KMS-11 (cell line): ENCODE data around the gene ATP8A2.
"Not testable (repeated sequence)": the region's sequence is repeated elsewhere in the genome, so short reads cannot be mapped to it uniquely, and the experiment has no call there.

Experiments used
- H2AFZ ChIP-seq: fragments of 200-600 bp; sonication (generic); 2 replicates; pipeline ENCODE4 v1.6.1; 2016; ENCODE audit warnings: antibody characterized with exemption, mixed run types, low read depth
- H3K27ac ChIP-seq: fragments of 200-600 bp; sonication (generic); 2 replicates; pipeline ENCODE4 v1.6.1; 2016; ENCODE audit warnings: mild to moderate bottlenecking, mixed run types
- H3K27me3 ChIP-seq: fragments of 200-600 bp; sonication (generic); 2 replicates; pipeline ENCODE4 v1.6.1; 2017; ENCODE audit warnings: mild to moderate bottlenecking, low read depth, mixed run types, moderate library complexity; ENCODE audit not compliant: insufficient read depth
- H3K36me3 ChIP-seq: fragments of 200-600 bp; sonication (generic); 2 replicates; pipeline ENCODE4 v1.6.1; 2017; ENCODE audit warnings: mild to moderate bottlenecking, mixed run types; ENCODE audit not compliant: insufficient read depth
- H3K4me1 ChIP-seq: fragments of 200-600 bp; sonication (generic); 2 replicates; pipeline ENCODE4 v1.6.1; 2016; ENCODE audit warnings: mild to moderate bottlenecking, low read depth, mixed run types; ENCODE audit not compliant: poor library complexity, severe bottlenecking
- H3K4me2 ChIP-seq: fragments of 200-600 bp; sonication (generic); 2 replicates; pipeline ENCODE4 v1.7.0; 2016; ENCODE audit warnings: mild to moderate bottlenecking, mixed run types
- H3K4me3 ChIP-seq: fragments of 200-600 bp; sonication (generic); IDR thresholded peaks from 2 replicates; pipeline ENCODE4 v1.6.1; 2017; ENCODE audit warnings: low read depth, low read length, mixed read lengths; ENCODE audit not compliant: insufficient read depth
- H3K79me2 ChIP-seq: fragments of 200-600 bp; sonication (generic); 2 replicates; pipeline ENCODE4 v1.6.1; 2016; ENCODE audit warnings: low read depth, mixed run types; ENCODE audit not compliant: insufficient read depth
- H3K9ac ChIP-seq: fragments of 200-600 bp; sonication (generic); 2 replicates; pipeline ENCODE4 v1.6.1; 2016; ENCODE audit warnings: mild to moderate bottlenecking, mixed run types
- H4K20me1 ChIP-seq: fragments of 200-600 bp; sonication (generic); 2 replicates; pipeline ENCODE4 v1.6.1; 2016; ENCODE audit warnings: mild to moderate bottlenecking, mixed run types; ENCODE audit not compliant: insufficient read depth
- TF ChIP-seq, protein P1 (sequence below): fragments of 200-600 bp; sonication (generic); conservative IDR thresholded peaks from 2 replicates; pipeline ENCODE4 v1.6.1; 2017; ENCODE audit warnings: low read depth, mild to moderate bottlenecking, antibody characterized with exemption, low read length, moderate library complexity, mixed read lengths

The ATP8A2 gene

GRCh38 chr13:25943658-25944057, 571.9 kb downstream of the ATP8A2 start:
- Histone ChIP-seq H3K4me1 (no peaks in the 10 kb centered on the region), H3K27ac (no peak overlapping the region), H2AFZ (no peak overlapping the region), H3K27me3 (no peaks in the 10 kb centered on the region), H3K79me2 (no peaks in the 10 kb centered on the region), H4K20me1 (no peaks in the 10 kb centered on the region), H3K4me3 (no peak overlapping the region), H3K36me3 (no peaks in the 10 kb centered on the region), H3K4me2 (no peak overlapping the region), H3K9ac (no peak overlapping the region)
- TF ChIP-seq, protein P1, sequence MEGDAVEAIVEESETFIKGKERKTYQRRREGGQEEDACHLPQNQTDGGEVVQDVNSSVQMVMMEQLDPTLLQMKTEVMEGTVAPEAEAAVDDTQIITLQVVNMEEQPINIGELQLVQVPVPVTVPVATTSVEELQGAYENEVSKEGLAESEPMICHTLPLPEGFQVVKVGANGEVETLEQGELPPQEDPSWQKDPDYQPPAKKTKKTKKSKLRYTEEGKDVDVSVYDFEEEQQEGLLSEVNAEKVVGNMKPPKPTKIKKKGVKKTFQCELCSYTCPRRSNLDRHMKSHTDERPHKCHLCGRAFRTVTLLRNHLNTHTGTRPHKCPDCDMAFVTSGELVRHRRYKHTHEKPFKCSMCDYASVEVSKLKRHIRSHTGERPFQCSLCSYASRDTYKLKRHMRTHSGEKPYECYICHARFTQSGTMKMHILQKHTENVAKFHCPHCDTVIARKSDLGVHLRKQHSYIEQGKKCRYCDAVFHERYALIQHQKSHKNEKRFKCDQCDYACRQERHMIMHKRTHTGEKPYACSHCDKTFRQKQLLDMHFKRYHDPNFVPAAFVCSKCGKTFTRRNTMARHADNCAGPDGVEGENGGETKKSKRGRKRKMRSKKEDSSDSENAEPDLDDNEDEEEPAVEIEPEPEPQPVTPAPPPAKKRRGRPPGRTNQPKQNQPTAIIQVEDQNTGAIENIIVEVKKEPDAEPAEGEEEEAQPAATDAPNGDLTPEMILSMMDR: no peak

GRCh38 chr13:25945596-25945995, 573.8 kb downstream of the ATP8A2 start:
- no peak overlapping the region for H3K9ac ChIP-seq
- TF ChIP-seq, protein P1: no peak

GRCh38 chr13:25946321-25946720, 574.5 kb downstream of the ATP8A2 start:
- Histone ChIP-seq H3K36me3 (no peaks in the 10 kb centered on the region), H2AFZ (no peak overlapping the region), H3K9ac (no peak overlapping the region), H3K4me1 (no peaks in the 10 kb centered on the region), H3K4me2 (no peak overlapping the region), H3K4me3 (no peak overlapping the region), H3K27me3 (no peaks in the 10 kb centered on the region), H3K79me2 (no peaks in the 10 kb centered on the region), H3K27ac (no peak overlapping the region), H4K20me1 (no peaks in the 10 kb centered on the region)
- TF ChIP-seq, protein P1: no peak

More at GRCh38 chr13:25945596-25945995, 573.8 kb downstream of the ATP8A2 start:
- Histone ChIP-seq H3K27ac (no peak overlapping the region), H4K20me1 (no peaks in the 10 kb centered on the region), H3K79me2 (no peaks in the 10 kb centered on the region), H3K27me3 (no peaks in the 10 kb centered on the region), H3K4me2 (no peak overlapping the region), H3K4me1 (no peaks in the 10 kb centered on the region), H2AFZ (no peak overlapping the region), H3K4me3 (no peak overlapping the region), H3K36me3 (no peaks in the 10 kb centered on the region)

DNA sequence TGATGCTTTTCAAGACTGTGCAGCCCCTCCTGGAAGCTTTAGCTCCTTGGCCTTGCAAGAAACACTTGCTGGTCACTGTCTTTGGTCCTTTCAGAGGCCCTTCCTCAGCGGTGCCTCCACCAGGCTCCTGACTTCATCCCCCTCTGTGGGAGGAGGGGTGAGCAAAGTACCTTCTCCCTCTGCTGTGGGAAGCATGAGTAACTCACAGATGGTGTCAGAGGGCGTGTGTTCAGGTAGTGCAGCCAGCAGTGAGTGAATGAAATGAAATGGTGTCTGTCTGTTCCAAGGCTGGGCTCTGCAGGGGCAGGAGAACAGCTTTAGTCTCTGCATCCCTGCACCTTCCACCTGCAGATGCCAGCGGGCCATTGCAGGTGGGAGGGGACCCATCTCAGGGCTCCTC, 577.1 kb downstream of the ATP8A2 start:
- Histone ChIP-seq H3K4me2 (no peak overlapping the region), H3K27ac (no peak overlapping the region), H2AFZ (no peak overlapping the region), H3K4me3 (no peak overlapping the region), H3K9ac (no peak overlapping the region), H3K27me3 (no peaks in the 10 kb centered on the region), H4K20me1 (no peaks in the 10 kb centered on the region), H3K79me2 (no peaks in the 10 kb centered on the region), H3K36me3 (no peaks in the 10 kb centered on the region), H3K4me1 (no peaks in the 10 kb centered on the region)
- TF ChIP-seq, protein P1: no peak

- Histone ChIP-seq H3K9ac (no peak overlapping the region), H2AFZ (no peak overlapping the region), H3K27ac (no peak overlapping the region), H3K79me2 (no peaks in the 10 kb centered on the region), H3K27me3 (no peaks in the 10 kb centered on the region), H3K4me1 (no peaks in the 10 kb centered on the region), H3K4me2 (no peak overlapping the region), H3K36me3 (no peaks in the 10 kb centered on the region), H3K4me3 (no peak overlapping the region), H4K20me1 (no peaks in the 10 kb centered on the region)
- TF ChIP-seq, protein P1: no peak
Observed at GRCh38 chr13:25951831-25952230, 580.1 kb downstream of the ATP8A2 start.

GRCh38 chr13:25954080-25954479, 582.3 kb downstream of the ATP8A2 start:
- not testable (repeated sequence) for H3K9ac ChIP-seq, H3K4me2 ChIP-seq, H2AFZ ChIP-seq, H3K27me3 ChIP-seq, H3K27ac ChIP-seq, H3K79me2 ChIP-seq, H3K4me3 ChIP-seq, H4K20me1 ChIP-seq, H3K4me1 ChIP-seq, H3K36me3 ChIP-seq

DNA sequence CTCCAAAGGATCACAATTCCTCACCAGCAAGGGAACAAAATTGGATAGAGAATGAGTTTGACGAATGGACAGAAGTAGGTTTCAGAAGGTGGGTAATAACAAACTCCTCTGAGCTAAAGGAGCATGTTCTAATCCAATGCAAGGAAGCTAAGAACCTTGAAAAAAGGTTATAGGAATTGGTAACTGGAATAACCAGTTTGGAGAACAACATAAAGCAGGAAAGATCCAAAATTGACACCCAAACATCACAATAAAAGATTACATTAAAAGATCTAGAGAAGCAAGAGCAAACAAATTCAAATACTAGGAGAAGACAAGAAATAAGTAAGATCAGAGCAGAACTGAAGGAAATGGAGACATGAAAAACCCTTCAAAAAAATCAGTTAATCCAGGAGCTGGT, 583.2 kb downstream of the ATP8A2 start:
- H3K27me3 ChIP-seq, H2AFZ ChIP-seq, H4K20me1 ChIP-seq, H3K4me2 ChIP-seq, H3K27ac ChIP-seq, H3K79me2 ChIP-seq, H3K36me3 ChIP-seq, H3K4me1 ChIP-seq, H3K4me3 ChIP-seq, H3K9ac ChIP-seq: not testable (repeated sequence)
